HepG2 (cell line): ENCODE measurements around the gene CTSD. TPM values are rescaled to one million over a fixed set of nuclear protein-coding genes. Genes with fewer than 3 reads are reported as not detected.

Experiments
- BHLHE40 ChIP-seq: IDR thresholded peaks from 2 replicates; pipeline ENCODE4 v1.6.1; 2011; ENCODE audit warnings: low read length, improper control_type of control experiment
- CCAR2 ChIP-seq: fragments of 200-400 bp; formaldehyde crosslinking; optimal IDR thresholded peaks from 2 replicates; pipeline ENCODE3; 2018; ENCODE audit warnings: low read depth, mild to moderate bottlenecking, low read length, moderate library complexity
- CSRNP1 ChIP-seq: sonication (generic); formaldehyde crosslinking; IDR thresholded peaks from 2 replicates; pipeline ENCODE4 v1.8.1; 2023; ENCODE audit warnings: mild to moderate bottlenecking, missing genetic modification reagents
- HNRNPH1 ChIP-seq: fragments of 200-400 bp; formaldehyde crosslinking; optimal IDR thresholded peaks from 2 replicates; pipeline ENCODE3; 2017; ENCODE audit warnings: mild to moderate bottlenecking, low read depth, low read length
- MYC ChIP-seq: sonication (generic); formaldehyde crosslinking; IDR thresholded peaks from 2 replicates; pipeline ENCODE4 v1.9.0; 2021; ENCODE audit warnings: missing genetic modification reagents, borderline replicate concordance
- RARG ChIP-seq: sonication (generic); formaldehyde crosslinking; IDR thresholded peaks from 2 replicates; pipeline ENCODE4 v1.4.0; 2020; ENCODE audit warnings: low read depth, mild to moderate bottlenecking, missing genetic modification reagents
- RERE ChIP-seq: IDR thresholded peaks from 2 replicates; pipeline ENCODE4 v1.6.1; 2016; ENCODE audit warnings: low read depth, missing genetic modification reagents, missing compliant biosample characterization
- RORA ChIP-seq: sonication (generic); formaldehyde crosslinking; IDR thresholded peaks from 2 replicates; pipeline ENCODE4 v1.5.0; 2020; ENCODE audit warnings: mild to moderate bottlenecking, missing genetic modification reagents, moderate library complexity
- SIN3B ChIP-seq: fragments of 150-350 bp; IDR thresholded peaks from 2 replicates; pipeline ENCODE4 v1.6.1; 2014; ENCODE audit warnings: low read length
- SRSF1 ChIP-seq: fragments of 200-400 bp; formaldehyde crosslinking; optimal IDR thresholded peaks from 2 replicates; pipeline ENCODE3; 2017; ENCODE audit warnings: mild to moderate bottlenecking, low read depth, low read length, moderate library complexity
- USF2 ChIP-seq, 2 experiments: sonication (generic) in 1 of 2; formaldehyde crosslinking in 1 of 2; IDR thresholded peaks; 2 replicates each; pipeline versions ENCODE4 v1.5.1 to v1.6.1; 2011 to 2020; ENCODE audit warnings: borderline replicate concordance in 1 of 2, low read depth in 1 of 2, low read length in 1 of 2, mild to moderate bottlenecking in 1 of 2, missing genetic modification reagents in 1 of 2, moderate library complexity in 1 of 2
- YEATS2 ChIP-seq: sonication (generic); formaldehyde crosslinking; IDR thresholded peaks from 2 replicates; pipeline ENCODE4 v1.4.0; 2020; ENCODE audit warnings: missing genetic modification reagents, borderline replicate concordance
- ZNF547 ChIP-seq: sonication (generic); formaldehyde crosslinking; IDR thresholded peaks from 2 replicates; pipeline ENCODE4 v1.5.1; 2020; ENCODE audit warnings: mild to moderate bottlenecking, missing genetic modification reagents
- ZNF549 ChIP-seq: sonication (generic); formaldehyde crosslinking; IDR thresholded peaks from 2 replicates; pipeline ENCODE4 v1.5.0; 2020; ENCODE audit warnings: missing genetic modification reagents
- polyA plus RNA-seq, 8 experiments: library from polyadenylated mRNA; depleted of rRNA in 3 of 8; stranded (reverse) in 7 of 8; unstranded in 1 of 8; fragments of >200 nt; fragmentation: Illumina TruSeq in 4 of 8; extraction: Trizol in 4 of 8; gene quantifications; 2 replicates each; pipeline versions ENCODE4 v1.2.1 to v1.2.3, GENCODE V29; 2011 to 2016; ENCODE audit warnings: low read depth in 4 of 8, missing spikeins in 1 of 8, mixed read lengths in 1 of 8; ENCODE audit not compliant: insufficient read depth in 1 of 8
- total RNA-seq, 5 experiments: library from RNA; depleted of rRNA; stranded (reverse); fragments of >200 nt; fragmentation: Illumina TruSeq; extraction: Trizol; gene quantifications; 2 replicates each; pipeline ENCODE4 v1.2.3, GENCODE V29; 2016; ENCODE audit warnings: low read depth in 1 of 5
- TF ChIP-seq, protein P1 (sequence below): sonication (generic); formaldehyde crosslinking; IDR thresholded peaks from 2 replicates; pipeline ENCODE4 v1.4.0; 2020; ENCODE audit warnings: missing genetic modification reagents

CTSD gene
- total and polyA plus RNA-seq, 2 of the 13 experiments (the other 11 are each of a cell fraction or from before 2014, with no cell fraction given): 143 to 230 TPM

GRCh38 chr11:1744137-1744886 is 19.4 kb downstream of the CTSD start (continued):
- TF ChIP-seq USF2 (IDR thresholded peaks at IDR 0.05; ENCODE audit: low read depth, low read length): 0 out of 2 replicates have a peak, but pooled peaks have one; percentile 23
- TF ChIP-seq USF2 (CRISPR knock-in tag; IDR thresholded peaks at IDR 0.05; ENCODE audit: borderline replicate concordance): no peak
- no peak for TF ChIP-seq ZNF549 (CRISPR knock-in tag)
- TF ChIP-seq CCAR2: no peak
- no peak for TF ChIP-seq RARG (CRISPR knock-in tag)
- TF ChIP-seq, protein P1, sequence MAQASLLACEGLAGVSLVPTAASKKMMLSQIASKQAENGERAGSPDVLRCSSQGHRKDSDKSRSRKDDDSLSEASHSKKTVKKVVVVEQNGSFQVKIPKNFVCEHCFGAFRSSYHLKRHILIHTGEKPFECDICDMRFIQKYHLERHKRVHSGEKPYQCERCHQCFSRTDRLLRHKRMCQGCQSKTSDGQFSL: peak; percentile 66; the same call in 1 of the 2 replicates
- TF ChIP-seq RERE: no peak
- no peak for TF ChIP-seq CSRNP1 (CRISPR knock-in tag)
- TF ChIP-seq ZNF547: no peak
- no peak for TF ChIP-seq MYC (CRISPR knock-in tag)
- TF ChIP-seq YEATS2 (CRISPR knock-in tag): no peak
- no peak for TF ChIP-seq RORA (CRISPR knock-in tag)
- TF ChIP-seq BHLHE40: peak; percentile 69
- no peak for TF ChIP-seq SRSF1
- TF ChIP-seq SIN3B: no peak
- no peak for TF ChIP-seq HNRNPH1
- TF ChIP-seq, all 625 proteins: peak for 4
